ENCODE measurements around the gene ILK.

The ILK gene

DNA sequence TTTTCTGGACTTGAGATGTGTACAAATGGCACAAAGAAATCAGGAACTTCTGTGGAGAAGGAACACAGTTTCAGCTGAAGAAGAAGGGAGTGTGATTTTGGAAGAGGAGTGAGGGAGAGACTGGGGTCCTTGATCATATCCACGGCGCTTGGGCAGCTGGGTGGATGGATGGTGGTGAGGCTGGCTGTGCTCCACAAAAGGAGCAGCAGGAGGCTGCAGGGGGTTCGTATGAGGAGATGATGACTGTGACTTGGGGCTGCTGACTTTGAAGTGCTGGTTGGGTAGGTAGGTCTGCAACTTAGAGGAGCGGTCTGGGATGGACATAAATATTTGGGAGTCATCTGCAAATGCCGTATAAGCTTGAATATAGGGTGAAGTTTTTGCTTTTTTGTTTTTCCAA, 53.4 kb downstream of the ILK start:
- DNase-seq (ENCODE audit: low spot score), result no peak

DNA sequence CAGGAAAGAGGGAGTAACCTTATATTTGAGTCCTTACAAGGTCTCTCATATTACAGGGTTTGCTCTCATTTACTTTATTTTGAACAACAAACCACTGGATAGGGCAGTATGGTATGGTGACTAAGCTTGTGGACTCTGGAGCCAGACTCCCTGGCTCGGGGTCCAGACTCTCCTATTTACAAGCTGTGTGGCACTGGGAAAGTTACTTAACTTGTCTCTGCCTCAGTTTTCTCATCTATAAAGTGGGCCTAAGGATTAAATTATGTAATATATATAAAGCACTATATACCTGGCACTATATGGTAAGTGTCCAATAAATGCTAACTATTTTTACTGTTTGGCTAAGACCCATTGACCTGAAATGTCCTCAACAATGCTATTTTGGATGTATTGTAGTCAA, 53.8 kb downstream of the ILK start:
- DNase-seq (ENCODE audit: low spot score), result no peak

DNA sequence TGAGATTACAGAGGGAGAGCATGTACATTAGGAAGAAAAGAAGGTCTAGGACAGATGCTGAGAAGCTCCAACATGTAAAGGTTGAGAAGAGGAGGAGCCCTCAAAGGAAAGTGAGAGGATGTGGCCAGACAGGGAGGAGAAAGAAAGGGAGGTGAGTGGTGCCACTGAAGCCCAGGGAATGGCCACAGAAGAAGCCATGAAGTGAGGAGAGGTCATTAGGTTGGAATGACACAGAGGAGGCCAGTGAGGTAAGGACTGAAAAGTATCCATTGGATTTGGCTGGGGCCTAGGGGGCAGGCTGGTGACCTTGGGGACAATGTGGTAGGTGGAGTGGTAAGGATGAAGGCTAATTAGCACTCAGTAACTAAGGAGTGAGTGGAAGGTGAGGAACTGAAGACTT, 55.1 kb downstream of the ILK start:
- no peak for DNase-seq (ENCODE audit: low spot score)
